SHP77 treated with DMSO at 0.1 percent for 48 hours (cell line): ENCODE measurements around the gene SLC44A1.

Experiments used
- DNase-seq: peaks from one replicate; lab custom pipeline; 2025; lab: John Stamatoyannopoulos, UW

SLC44A1 gene

GRCh38 chr9:105432247-105432842 is 187.9 kb downstream of the SLC44A1 start:
- DNase-seq: no peak

GRCh38 chr9:105435453-105435852 is 191.0 kb downstream of the SLC44A1 start:
- no peak for DNase-seq

GRCh38 chr9:105436783-105437182 is 192.3 kb downstream of the SLC44A1 start:
- DNase-seq: no peak

- DNase-seq: no peak
Measured at GRCh38 chr9:105437704-105438103, 193.3 kb downstream of the SLC44A1 start.

- DNase-seq: no peak
Measured at GRCh38 chr9:105438141-105438806, 193.8 kb downstream of the SLC44A1 start.

GRCh38 chr9:105439428-105439827 is 195.0 kb downstream of the SLC44A1 start:
- DNase-seq: no peak

- DNase-seq: no peak
Measured at GRCh38 chr9:105441616-105442160, 197.2 kb downstream of the SLC44A1 start.

- no peak for DNase-seq
Measured at GRCh38 chr9:105443121-105443520, 198.7 kb downstream of the SLC44A1 start.

GRCh38 chr9:105444130-105444529 is 199.7 kb downstream of the SLC44A1 start:
- no peak for DNase-seq

- DNase-seq: no peak
Measured at GRCh38 chr9:105445203-105445881, 200.9 kb downstream of the SLC44A1 start.

GRCh38 chr9:105447386-105447813 is 202.9 kb downstream of the SLC44A1 start:
- no peak for DNase-seq

- DNase-seq: peak; percentile 61
Measured at GRCh38 chr9:105447814-105448812, 203.7 kb downstream of the SLC44A1 start, which contains the start of gene FSD1L. Gene FSD1L, plus strand, starts transcription at chr9:105448034. Its CDS starts 187 bp downstream, at chr9:105448221.

- DNase-seq: no peak
Measured at GRCh38 chr9:105449081-105449480, 204.6 kb downstream of the SLC44A1 start.

- no peak for DNase-seq
Measured at GRCh38 chr9:105452185-105452584, 207.7 kb downstream of the SLC44A1 start.

- no peak for DNase-seq
Measured at GRCh38 chr9:105455836-105456475, 211.5 kb downstream of the SLC44A1 start.

GRCh38 chr9:105457560-105458294 is 213.3 kb downstream of the SLC44A1 start:
- DNase-seq: no peak

- DNase-seq: no peak
Measured at GRCh38 chr9:105458404-105458803, 214.0 kb downstream of the SLC44A1 start.

GRCh38 chr9:105459336-105459735 is 214.9 kb downstream of the SLC44A1 start:
- no peak for DNase-seq

- DNase-seq: no peak
Measured at GRCh38 chr9:105466898-105467455, 222.5 kb downstream of the SLC44A1 start.

- DNase-seq: no peak
Measured at GRCh38 chr9:105468875-105469274, 224.4 kb downstream of the SLC44A1 start.
